Upper lobe of left lung (tissue), 4 donors: Measurements from ENCODE around the gene ATP1A1.

Experiments used
- EP300 ChIP-seq, 4 donors: sonication (generic); formaldehyde crosslinking; IDR thresholded peaks; one replicate each; pipeline ENCODE4 v1.5.1; 2017; ENCODE audit warnings: antibody characterized with exemption in 4 of 4, control low read depth in 2 of 4
- POLR2A ChIP-seq, 4 donors: fragments of 450-650 bp; IDR thresholded peaks; one replicate each; pipeline ENCODE4 v1.5.1; 2016 to 2017; ENCODE audit warnings: antibody characterized with exemption in 4 of 4, mild to moderate bottlenecking in 2 of 4
- POLR2AphosphoS5 ChIP-seq, 2 donors: sonication (generic); formaldehyde crosslinking; IDR thresholded peaks; one replicate each; pipeline ENCODE4 v1.5.1; 2017; ENCODE audit warnings: antibody characterized with exemption in 2 of 2
- TF ChIP-seq, protein P1 (sequence below), 6 experiments: fragments of 450-650 bp in 4 of 6; fragments of 200-600 bp in 2 of 6; sonication (generic) in 2 of 6; IDR thresholded peaks; one replicate each; pipeline ENCODE4 v1.5.1; 2016 to 2019; ENCODE audit warnings: antibody characterized with exemption in 6 of 6

DNA sequence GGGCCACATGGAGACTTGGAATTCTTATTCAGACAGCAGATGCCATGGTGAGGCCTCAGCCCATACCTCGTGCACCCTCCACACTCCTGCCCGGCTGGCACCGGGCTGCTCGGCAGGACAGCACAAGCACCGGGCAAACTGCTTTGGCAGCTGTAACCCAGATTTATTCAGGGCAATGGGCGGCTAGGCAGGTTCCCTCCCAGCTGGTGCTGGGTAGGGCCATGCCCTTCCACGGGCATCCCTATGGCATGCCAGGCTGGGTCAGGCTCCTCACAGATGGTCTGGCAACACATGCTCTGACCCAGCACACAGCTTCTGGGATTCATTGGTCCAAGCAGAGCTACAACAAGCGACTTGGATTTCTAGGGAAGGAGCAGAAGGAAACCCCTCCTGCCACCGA lies 53.4 kb downstream of the ATP1A1 start:
- TF ChIP-seq, protein P1, sequence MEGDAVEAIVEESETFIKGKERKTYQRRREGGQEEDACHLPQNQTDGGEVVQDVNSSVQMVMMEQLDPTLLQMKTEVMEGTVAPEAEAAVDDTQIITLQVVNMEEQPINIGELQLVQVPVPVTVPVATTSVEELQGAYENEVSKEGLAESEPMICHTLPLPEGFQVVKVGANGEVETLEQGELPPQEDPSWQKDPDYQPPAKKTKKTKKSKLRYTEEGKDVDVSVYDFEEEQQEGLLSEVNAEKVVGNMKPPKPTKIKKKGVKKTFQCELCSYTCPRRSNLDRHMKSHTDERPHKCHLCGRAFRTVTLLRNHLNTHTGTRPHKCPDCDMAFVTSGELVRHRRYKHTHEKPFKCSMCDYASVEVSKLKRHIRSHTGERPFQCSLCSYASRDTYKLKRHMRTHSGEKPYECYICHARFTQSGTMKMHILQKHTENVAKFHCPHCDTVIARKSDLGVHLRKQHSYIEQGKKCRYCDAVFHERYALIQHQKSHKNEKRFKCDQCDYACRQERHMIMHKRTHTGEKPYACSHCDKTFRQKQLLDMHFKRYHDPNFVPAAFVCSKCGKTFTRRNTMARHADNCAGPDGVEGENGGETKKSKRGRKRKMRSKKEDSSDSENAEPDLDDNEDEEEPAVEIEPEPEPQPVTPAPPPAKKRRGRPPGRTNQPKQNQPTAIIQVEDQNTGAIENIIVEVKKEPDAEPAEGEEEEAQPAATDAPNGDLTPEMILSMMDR (IDR thresholded peaks at IDR 0.05): no peak
- TF ChIP-seq POLR2A (IDR thresholded peaks at IDR 0.05) (no peak), EP300 (IDR thresholded peaks at IDR 0.05) (no peak), POLR2AphosphoS5 (IDR thresholded peaks at IDR 0.05) (no peak)
